ENCODE results near the gene SCNN1A. TPM values are rescaled to one million over a fixed set of nuclear protein-coding genes. Genes with fewer than 3 reads are reported as not detected.
"Not testable (repeated sequence)": the region's sequence is repeated elsewhere in the genome, so short reads cannot be mapped to it uniquely, and the experiment has no call there.

SCNN1A gene
- total RNA-seq, 4 donors from 2014 or later = 74.2 to 143 (median 93.7) TPM

DNA sequence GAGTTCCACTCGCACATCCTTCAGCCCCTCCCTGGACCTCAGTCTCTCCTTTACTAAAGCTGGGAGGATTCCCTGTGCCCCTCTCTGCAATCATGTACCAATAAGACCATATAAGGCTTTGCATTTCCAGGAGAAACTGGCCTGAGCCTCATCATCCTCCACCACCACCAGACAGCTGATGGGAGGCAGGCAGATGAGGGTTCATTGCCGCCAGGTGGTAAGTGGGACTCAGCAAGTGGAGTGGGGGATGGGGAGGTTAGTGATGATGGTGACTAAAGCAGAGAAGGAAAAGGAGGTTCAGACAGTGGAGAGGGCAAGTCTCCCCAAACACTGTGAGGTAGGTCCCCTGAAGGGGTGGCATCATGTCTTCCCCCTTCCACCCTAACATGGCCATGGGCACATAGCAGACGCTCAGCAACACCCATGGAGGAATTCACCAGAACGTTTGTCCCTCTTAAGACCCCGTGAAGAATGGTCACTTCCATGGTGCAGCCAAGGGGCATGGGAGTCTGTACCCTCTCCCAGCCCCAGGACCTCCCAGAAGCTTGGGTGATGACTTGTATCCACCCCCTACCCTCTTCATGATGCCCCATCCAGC lies 29.0 kb downstream of the SCNN1A start:
- no peak for TF ChIP-seq EP300 (IDR thresholded peaks at IDR 0.05)
- TF ChIP-seq, protein P1, sequence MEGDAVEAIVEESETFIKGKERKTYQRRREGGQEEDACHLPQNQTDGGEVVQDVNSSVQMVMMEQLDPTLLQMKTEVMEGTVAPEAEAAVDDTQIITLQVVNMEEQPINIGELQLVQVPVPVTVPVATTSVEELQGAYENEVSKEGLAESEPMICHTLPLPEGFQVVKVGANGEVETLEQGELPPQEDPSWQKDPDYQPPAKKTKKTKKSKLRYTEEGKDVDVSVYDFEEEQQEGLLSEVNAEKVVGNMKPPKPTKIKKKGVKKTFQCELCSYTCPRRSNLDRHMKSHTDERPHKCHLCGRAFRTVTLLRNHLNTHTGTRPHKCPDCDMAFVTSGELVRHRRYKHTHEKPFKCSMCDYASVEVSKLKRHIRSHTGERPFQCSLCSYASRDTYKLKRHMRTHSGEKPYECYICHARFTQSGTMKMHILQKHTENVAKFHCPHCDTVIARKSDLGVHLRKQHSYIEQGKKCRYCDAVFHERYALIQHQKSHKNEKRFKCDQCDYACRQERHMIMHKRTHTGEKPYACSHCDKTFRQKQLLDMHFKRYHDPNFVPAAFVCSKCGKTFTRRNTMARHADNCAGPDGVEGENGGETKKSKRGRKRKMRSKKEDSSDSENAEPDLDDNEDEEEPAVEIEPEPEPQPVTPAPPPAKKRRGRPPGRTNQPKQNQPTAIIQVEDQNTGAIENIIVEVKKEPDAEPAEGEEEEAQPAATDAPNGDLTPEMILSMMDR (IDR thresholded peaks at IDR 0.05) = no peak
- no peak for TF ChIP-seq POLR2A (IDR thresholded peaks at IDR 0.05)
- TF ChIP-seq POLR2AphosphoS5 (IDR thresholded peaks at IDR 0.05) = no peak
- no peaks in the 10 kb centered on the region for H3K27me3 ChIP-seq
- WGBS = 92% methylated on average over 5 of the region's 5 CpGs
- no peaks in the 10 kb centered on the region for H3K9me3 ChIP-seq
- H3K27ac ChIP-seq = peak overlapping the region; percentile 57
- peaks cover 50% of the 10 kb centered on the region for H3K4me1 ChIP-seq
- no peak overlapping the region for H3K4me3 ChIP-seq
- H3K36me3 ChIP-seq = no peaks in the 10 kb centered on the region
- no peak for DNase-seq (ENCODE audit: low spot score in 2 of 2)

DNA sequence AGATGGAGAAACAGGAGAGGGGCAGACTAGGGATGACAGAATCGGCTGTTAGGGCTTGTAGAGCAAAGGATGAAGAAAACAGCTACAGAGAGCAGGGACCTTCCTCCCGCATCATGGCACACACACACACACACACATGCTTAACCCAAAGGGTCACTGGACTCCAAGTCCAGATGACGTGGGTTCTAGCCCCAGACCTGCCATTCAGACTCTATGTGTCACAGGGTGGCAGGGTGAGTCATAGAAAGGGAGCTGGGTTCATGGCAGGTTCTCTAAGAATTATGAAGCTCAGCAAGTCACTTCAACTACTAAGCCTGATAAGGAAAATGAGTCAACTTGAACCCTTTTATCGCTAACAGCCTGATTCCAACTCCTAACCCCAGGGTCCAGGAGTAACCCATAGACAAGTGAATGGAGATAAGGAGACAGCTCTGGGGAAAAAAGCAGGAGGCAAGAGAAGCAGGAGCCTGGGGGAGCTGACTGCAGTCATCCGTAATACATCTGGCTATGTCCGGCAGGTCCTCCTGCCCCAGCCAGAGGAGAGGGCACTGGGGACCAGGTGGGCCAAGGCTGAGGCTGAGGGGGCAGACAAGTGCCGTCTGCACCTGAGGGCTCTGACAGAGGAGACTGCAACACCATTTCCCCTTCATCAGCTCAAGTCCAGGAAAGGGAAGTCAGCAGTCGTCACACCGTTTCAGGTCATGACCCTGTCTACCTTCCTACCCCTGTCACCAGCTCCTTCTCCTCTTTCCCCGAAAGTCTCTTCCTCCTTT lies 29.9 kb downstream of the SCNN1A start:
- Histone ChIP-seq H3K9me3 (no peaks in the 10 kb centered on the region), H3K27ac (peak overlapping the region; percentile 57), H3K27me3 (no peaks in the 10 kb centered on the region), H3K4me1 (peaks cover 50% of the 10 kb centered on the region), H3K4me3 (no peak overlapping the region), H3K36me3 (no peaks in the 10 kb centered on the region)
- 72% methylated on average over 10 of the region's 10 CpGs for WGBS
- no peak for TF ChIP-seq EP300 (IDR thresholded peaks at IDR 0.05)
- TF ChIP-seq, protein P1 (IDR thresholded peaks at IDR 0.05) = no peak
- no peak for TF ChIP-seq POLR2A (IDR thresholded peaks at IDR 0.05)
- TF ChIP-seq POLR2AphosphoS5 (IDR thresholded peaks at IDR 0.05) = no peak
- no peak for DNase-seq (ENCODE audit: low spot score in 2 of 2)

- H3K36me3 ChIP-seq; H3K9me3 ChIP-seq; H3K4me3 ChIP-seq; DNase-seq (ENCODE audit: low spot score in 2 of 2); H3K27me3 ChIP-seq: not testable (repeated sequence)
- Histone ChIP-seq H3K27ac (peak overlapping the region; percentile 99), H3K4me1 (peaks cover 61% of the 10 kb centered on the region)
- 93% methylated on average over 11 of the region's 11 CpGs for WGBS
Observed at GRCh38 chr12:6344101-6344660, 31.2 kb downstream of the SCNN1A start.

GRCh38 chr12:6343518-6343917 lies 31.8 kb downstream of the SCNN1A start:
- 42% methylated on average over 5 of the region's 5 CpGs for WGBS
- peaks cover 68% of the 10 kb centered on the region for H3K4me1 ChIP-seq
- H3K27ac ChIP-seq = peak overlapping the region; percentile 99
- no peaks in the 10 kb centered on the region for H3K27me3 ChIP-seq
- no peak for DNase-seq (ENCODE audit: low spot score in 2 of 2)
- H3K36me3 ChIP-seq = no peaks in the 10 kb centered on the region
- no peaks in the 10 kb centered on the region for H3K9me3 ChIP-seq
- H3K4me3 ChIP-seq = no peak overlapping the region
- no peak for TF ChIP-seq EP300 (IDR thresholded peaks at IDR 0.05)

- no peaks in the 10 kb centered on the region for H3K36me3 ChIP-seq
- no peak for DNase-seq (ENCODE audit: low spot score in 2 of 2)
- no peaks in the 10 kb centered on the region for H3K27me3 ChIP-seq
- H3K9me3 ChIP-seq = no peaks in the 10 kb centered on the region
- WGBS = 26% methylated on average over 7 of the region's 7 CpGs
- H3K27ac ChIP-seq = peak overlapping the region; percentile 99
- H3K4me1 ChIP-seq = peaks cover 70% of the 10 kb centered on the region
- H3K4me3 ChIP-seq = peak overlapping the region; percentile 92
- no peak for TF ChIP-seq POLR2A (IDR thresholded peaks at IDR 0.05)
- no peak for TF ChIP-seq POLR2AphosphoS5 (IDR thresholded peaks at IDR 0.05)
- no peak for TF ChIP-seq EP300 (IDR thresholded peaks at IDR 0.05)
- TF ChIP-seq, protein P1 (IDR thresholded peaks at IDR 0.05) = no peak
Observed at GRCh38 chr12:6342140-6342889, 33.0 kb downstream of the SCNN1A start.

All from suprapubic skin (tissue), 4 donors.